Nephron progenitor cell (in vitro differentiated cells): Measurements from ENCODE around the gene SLC30A3.
A peak's percentile ranks its signal among the peaks of the same experiment; 100 is the strongest.

Experiments
- DNase-seq: peaks from one replicate; pipeline ENCODE4 v3.0.0; 2021
- H3K27ac Mint-ChIP-seq: 2 replicates; pipeline ENCODE4 v1.8.0; 2021; ENCODE audit warnings: mild to moderate bottlenecking, moderate library complexity, mixed read lengths
- H3K27me3 Mint-ChIP-seq: 2 replicates; pipeline ENCODE4 v1.8.0; 2021; ENCODE audit warnings: mild to moderate bottlenecking, low read depth, mixed read lengths; ENCODE audit not compliant: poor library complexity
- H3K36me3 Mint-ChIP-seq: 2 replicates; pipeline ENCODE4 v1.8.0; 2021; ENCODE audit warnings: low read depth, mixed read lengths
- H3K4me1 Mint-ChIP-seq: 2 replicates; pipeline ENCODE4 v1.8.0; 2021; ENCODE audit warnings: mixed read lengths
- H3K4me3 Mint-ChIP-seq: 2 replicates; pipeline ENCODE4 v1.8.0; 2021; ENCODE audit warnings: mild to moderate bottlenecking, moderate library complexity, mixed read lengths
- H3K9me3 Mint-ChIP-seq: 2 replicates; pipeline ENCODE4 v1.8.0; 2021; ENCODE audit warnings: mild to moderate bottlenecking, moderate library complexity, mixed read lengths
- TF ChIP-seq, protein P1 (sequence below): fragments of 200-600 bp; sonication (generic); IDR thresholded peaks from 2 replicates; pipeline ENCODE4 v1.5.0; 2021; ENCODE audit warnings: antibody characterized with exemption

The SLC30A3 gene

DNA sequence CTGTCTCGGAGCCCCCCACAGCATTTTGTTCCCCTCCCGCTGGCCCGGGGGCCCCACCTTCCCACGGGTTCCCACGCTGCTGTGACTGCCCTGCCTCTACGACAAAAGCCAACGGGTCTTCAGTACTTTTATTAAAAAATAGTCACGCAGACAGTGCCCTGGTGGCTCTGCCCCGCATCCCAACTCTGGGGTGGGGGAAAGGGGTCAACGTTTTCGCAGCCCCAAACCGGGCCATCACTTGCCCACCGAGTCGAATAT is 44.4 kb upstream of the SLC30A3 start:
- H3K27me3 Mint-ChIP-seq, result peaks cover 77% of the 10 kb centered on the region
- no peak overlapping the region for H3K4me3 Mint-ChIP-seq
- no peak overlapping the region for H3K27ac Mint-ChIP-seq
- no peak for DNase-seq
- peaks cover 22% of the 10 kb centered on the region for H3K36me3 Mint-ChIP-seq
- H3K4me1 Mint-ChIP-seq, result no peaks in the 10 kb centered on the region
- TF ChIP-seq, protein P1, sequence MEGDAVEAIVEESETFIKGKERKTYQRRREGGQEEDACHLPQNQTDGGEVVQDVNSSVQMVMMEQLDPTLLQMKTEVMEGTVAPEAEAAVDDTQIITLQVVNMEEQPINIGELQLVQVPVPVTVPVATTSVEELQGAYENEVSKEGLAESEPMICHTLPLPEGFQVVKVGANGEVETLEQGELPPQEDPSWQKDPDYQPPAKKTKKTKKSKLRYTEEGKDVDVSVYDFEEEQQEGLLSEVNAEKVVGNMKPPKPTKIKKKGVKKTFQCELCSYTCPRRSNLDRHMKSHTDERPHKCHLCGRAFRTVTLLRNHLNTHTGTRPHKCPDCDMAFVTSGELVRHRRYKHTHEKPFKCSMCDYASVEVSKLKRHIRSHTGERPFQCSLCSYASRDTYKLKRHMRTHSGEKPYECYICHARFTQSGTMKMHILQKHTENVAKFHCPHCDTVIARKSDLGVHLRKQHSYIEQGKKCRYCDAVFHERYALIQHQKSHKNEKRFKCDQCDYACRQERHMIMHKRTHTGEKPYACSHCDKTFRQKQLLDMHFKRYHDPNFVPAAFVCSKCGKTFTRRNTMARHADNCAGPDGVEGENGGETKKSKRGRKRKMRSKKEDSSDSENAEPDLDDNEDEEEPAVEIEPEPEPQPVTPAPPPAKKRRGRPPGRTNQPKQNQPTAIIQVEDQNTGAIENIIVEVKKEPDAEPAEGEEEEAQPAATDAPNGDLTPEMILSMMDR, result no peak
- peaks cover 7% of the 10 kb centered on the region for H3K9me3 Mint-ChIP-seq

DNA sequence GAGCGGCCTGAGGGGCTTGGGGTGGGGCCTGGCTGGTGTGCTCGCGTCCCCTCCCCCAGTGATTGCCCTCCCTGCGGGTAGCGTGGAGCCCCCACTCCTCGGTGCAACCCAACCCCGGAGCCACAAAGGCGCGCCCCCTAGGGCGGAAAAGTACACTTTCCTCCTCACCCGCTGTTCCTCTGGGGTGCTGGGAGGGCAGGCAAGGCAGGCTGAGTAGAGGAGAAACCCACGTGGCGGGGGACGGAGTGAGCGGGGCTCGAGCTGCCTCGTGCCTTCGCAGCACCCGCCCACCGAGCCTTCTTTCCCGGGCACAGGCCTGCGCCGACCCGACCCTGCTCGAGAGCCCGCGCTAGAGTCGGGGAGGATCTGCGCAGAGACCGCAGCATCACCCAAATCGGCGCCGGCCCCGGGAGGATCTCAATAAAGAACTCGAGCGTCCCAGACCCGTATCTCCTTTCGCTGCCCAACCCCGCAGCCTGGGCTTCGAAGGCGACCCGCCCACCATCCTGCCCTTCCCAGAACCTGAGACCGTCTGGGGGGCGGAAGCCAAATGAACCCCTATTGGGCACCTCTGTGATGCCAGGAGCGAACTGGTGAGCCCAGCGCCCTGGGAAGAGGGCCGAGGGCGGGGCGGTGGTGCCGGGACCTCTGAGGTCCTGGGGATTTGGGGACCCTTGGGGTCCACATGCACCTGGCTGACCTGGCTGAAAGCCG is 43.9 kb upstream of the SLC30A3 start:
- H3K4me3 Mint-ChIP-seq, result no peak overlapping the region
- H3K27ac Mint-ChIP-seq, result no peak overlapping the region
- H3K36me3 Mint-ChIP-seq, result peaks cover 21% of the 10 kb centered on the region
- H3K9me3 Mint-ChIP-seq, result peaks cover 7% of the 10 kb centered on the region
- TF ChIP-seq, protein P1, result no peak
- H3K27me3 Mint-ChIP-seq, result peaks cover 78% of the 10 kb centered on the region
- no peaks in the 10 kb centered on the region for H3K4me1 Mint-ChIP-seq
- DNase-seq, result peak; percentile 20

DNA sequence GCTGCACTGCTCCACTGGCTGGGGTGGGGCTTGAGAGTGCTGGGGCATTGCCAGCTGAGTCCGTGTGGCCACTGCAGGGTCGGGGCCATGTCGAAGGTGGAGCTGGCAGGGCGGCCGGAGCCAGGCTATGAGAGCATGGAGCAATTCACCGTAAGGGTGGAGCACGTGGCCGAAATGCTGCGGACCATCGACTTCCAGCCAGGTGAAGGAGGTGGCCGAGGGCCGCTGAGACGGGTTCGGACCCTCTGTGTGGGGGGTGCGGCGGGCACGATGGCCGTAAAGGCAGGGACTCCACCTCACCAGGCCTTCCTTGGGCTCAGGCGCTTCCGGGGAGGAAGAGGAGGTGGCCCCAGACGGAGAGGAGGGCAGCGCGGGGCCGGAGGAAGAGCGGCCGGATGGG is 43.3 kb upstream of the SLC30A3 start:
- peaks cover 7% of the 10 kb centered on the region for H3K9me3 Mint-ChIP-seq
- no peak overlapping the region for H3K4me3 Mint-ChIP-seq
- TF ChIP-seq, protein P1, result no peak
- H3K36me3 Mint-ChIP-seq, result peaks cover 16% of the 10 kb centered on the region
- H3K27me3 Mint-ChIP-seq, result peaks cover 78% of the 10 kb centered on the region
- H3K27ac Mint-ChIP-seq, result no peak overlapping the region
- no peaks in the 10 kb centered on the region for H3K4me1 Mint-ChIP-seq
- DNase-seq, result no peak

DNA sequence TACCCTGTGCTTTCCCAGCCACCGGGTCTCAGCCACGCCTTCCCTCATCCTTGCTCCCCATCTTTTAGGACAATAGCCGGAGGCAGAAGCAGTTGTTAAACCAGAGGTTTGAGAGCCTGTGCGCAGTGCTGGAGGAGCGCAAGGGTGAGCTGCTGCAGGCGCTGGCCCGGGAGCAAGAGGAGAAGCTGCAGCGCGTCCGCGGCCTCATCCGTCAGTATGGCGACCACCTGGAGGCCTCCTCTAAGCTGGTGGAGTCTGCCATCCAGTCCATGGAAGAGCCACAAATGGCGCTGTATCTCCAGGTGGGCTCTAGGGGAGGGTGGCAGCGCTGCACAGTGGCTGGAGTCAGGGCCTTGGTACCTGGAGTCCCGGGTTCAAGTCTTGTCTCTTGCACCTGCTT is 42.7 kb upstream of the SLC30A3 start:
- no peak for DNase-seq
- H3K27ac Mint-ChIP-seq, result no peak overlapping the region
- peaks cover 14% of the 10 kb centered on the region for H3K36me3 Mint-ChIP-seq
- H3K9me3 Mint-ChIP-seq, result peaks cover 7% of the 10 kb centered on the region
- TF ChIP-seq, protein P1, result no peak
- peaks cover 77% of the 10 kb centered on the region for H3K27me3 Mint-ChIP-seq
- H3K4me3 Mint-ChIP-seq, result no peak overlapping the region
- H3K4me1 Mint-ChIP-seq, result no peaks in the 10 kb centered on the region

DNA sequence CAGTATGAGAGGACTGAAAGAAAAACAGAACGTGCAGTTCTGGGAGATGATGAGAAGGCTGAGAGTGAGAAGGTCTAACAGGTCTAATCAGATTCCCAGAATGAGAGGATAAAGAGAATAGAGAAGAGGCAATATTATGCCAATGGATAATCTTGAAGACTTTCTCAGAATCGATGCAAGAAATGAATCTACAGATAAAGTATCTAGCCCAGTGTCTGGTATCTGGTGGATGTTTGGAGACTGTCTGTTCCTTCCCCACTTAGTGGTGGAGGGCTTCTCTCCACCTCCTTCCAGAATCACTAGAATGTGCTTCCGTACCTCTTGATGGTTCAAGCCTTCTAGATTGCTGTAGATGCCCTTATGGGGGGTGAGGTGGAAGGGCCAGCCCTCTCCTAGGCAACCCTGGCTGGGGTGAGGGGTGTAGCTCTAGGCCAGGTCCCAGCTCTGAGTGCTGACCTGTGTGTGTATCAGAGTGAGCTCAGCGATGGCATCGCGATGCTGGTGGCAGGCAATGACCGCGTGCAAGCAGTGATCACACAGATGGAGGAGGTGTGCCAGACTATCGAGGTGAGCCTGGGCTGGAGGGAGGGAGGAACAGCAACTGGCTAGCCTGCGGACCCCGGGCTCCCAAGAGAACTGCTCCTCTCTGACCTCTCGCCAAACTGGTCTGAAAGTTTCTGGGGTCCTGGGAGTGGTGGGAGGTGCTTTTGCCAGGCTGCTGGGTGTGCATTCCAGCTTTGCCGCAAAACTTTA is 41.8 kb upstream of the SLC30A3 start:
- Mint-ChIP-seq H3K27ac (no peak overlapping the region), H3K36me3 (peaks cover 10% of the 10 kb centered on the region), H3K9me3 (peaks cover 7% of the 10 kb centered on the region), H3K4me1 (no peaks in the 10 kb centered on the region), H3K4me3 (no peak overlapping the region), H3K27me3 (peaks cover 70% of the 10 kb centered on the region)
- no peak for DNase-seq
- TF ChIP-seq, protein P1, result no peak
